Activated CD8-positive, alpha-beta memory T cell treated with anti-CD3 and anti-CD28 coated beads, Interleukin-2, amount 50 U/mL, for 4 hours (primary cell): ENCODE results near the gene BCL2.
A peak's percentile ranks its signal among the peaks of the same experiment; 100 is the strongest.
"Not testable (repeated sequence)": the region's sequence is repeated elsewhere in the genome, so short reads cannot be mapped to it uniquely, and the experiment has no call there.

ENCODE experiments used
- DNase-seq: peaks from one replicate; pipeline ENCODE4 v3.0.0-alpha.2; 2020

BCL2 gene

DNA sequence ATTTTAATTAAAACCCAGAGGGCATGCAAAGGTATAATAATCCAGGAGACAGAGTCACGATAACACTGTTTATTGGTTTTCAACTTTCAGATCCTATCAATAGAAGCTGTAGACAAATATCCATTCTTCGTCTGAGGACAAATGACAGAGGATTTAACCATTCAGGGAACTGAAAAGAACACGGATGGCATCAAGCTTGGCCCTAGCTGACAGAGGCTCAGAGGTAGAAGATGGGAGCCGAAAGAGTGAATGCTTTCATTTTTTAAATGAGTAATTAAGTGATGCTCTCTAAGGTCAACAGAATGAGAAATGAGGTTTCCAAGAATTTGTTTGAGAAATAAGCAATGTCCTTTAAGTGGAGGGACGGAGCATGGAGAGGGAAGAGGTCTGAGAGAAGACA, 62.1 kb downstream of the BCL2 start:
- no peak for DNase-seq

DNA sequence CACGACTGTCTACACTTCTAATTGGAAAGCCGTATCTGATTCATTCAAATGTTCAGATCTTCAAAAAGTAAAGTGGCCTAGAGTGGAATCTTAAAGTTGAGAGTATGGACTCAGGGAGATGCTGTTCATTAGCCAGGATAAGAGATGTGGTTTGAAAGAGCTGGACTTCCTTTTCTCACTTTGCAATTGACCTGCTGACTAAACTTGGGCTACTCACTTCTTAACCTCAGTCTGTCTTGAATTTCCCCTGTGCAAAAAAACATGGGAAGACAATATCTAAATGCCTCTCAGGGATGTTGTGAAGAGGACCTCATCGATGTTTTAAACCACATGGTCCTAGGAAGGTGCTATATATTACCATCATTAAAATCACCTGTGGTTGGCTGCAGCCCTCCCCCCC, 64.1 kb downstream of the BCL2 start:
- no peak for DNase-seq

DNA sequence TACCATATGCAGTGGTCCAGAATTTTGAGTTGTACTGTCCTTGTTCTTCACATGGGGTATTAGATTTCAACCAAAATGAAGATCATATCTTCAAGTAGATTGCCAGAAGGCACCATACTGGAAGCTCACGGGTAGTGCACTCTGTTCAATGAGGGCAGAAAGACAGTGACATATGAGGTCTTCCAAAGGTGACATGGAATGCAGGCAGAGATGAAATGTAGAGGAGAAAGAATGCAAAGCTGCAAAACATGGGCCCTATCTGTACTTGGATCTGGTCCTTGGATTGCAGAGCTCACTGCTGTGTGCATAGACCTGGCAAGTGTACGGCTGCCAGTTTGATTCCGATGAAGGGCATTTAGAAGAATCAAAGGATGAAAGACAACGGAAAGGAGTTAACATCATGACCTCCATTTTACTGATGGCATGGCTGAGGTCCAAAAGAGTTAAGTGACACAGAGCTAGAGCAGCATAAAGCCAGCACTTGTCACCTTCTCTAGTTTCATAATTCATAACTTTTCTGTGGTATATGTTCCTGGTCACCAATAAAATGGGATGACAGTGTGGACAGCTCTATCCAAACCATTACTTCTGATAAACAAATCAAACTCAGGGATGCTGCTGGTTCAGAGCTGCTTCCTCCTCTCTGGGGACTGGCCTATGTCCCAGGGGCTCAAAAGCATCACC, 64.7 kb downstream of the BCL2 start:
- DNase-seq, result no peak

DNA sequence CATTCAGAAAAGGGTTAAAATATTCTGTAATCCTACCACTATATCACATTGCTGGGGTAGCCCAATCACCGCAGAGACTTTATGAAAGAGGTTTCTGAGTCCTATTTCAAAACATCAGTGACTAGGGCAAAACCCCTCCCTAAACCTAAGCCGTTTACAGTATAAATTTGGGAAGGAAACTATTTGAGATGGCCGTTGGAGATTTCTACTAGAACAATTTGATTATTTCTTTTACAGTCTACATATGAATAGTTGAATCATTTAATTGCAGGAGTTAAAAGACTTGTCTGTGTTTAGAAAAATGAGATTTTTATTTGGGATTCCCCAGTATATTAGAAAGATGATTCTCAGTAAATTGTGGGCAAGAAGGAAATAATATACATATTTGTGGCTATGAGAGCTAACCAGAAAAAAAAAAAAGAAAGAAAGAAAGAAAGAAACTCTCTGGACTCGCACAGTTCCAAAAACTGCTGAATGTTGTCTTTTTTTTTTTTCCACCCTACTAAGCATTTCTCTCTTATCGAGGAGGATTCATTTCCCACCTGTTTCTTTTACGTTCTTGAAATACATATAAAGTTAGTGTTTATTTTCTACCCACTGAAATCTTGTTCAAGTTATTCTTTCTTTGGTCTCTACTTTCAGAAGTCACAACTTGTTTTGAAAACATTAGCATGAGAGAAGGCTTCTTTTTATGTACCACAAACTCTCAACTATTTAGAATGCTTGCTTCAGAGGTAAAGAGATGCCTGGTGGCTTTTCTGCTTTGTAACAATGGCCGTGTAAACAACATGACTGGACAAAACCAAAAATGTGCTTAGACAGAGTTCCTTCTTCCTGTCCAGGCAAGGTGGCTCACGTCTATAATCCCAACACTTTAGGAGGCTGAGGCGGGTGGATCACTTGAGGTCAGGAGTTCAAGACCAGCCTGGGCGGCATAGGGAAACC, 65.9 kb downstream of the BCL2 start:
- DNase-seq, result no peak

DNA sequence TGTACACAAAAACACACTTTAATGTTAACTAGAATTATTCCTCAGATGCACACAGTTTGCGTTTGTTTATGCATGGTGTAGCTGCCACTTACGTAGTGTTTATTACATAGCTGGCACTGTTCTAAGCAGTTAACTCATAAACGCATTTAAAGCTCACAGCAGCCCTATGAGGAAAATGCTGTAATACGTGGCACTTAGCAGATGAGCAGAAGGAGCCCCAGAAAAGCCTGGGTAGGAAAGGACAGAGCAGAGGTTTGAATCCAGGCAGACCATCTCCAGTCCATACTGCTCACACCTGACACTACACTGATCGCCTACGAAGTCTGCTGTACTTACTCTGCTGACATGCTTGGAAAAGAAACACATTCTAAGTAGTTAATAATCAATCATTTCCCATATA, 66.6 kb downstream of the BCL2 start:
- no peak for DNase-seq

DNA sequence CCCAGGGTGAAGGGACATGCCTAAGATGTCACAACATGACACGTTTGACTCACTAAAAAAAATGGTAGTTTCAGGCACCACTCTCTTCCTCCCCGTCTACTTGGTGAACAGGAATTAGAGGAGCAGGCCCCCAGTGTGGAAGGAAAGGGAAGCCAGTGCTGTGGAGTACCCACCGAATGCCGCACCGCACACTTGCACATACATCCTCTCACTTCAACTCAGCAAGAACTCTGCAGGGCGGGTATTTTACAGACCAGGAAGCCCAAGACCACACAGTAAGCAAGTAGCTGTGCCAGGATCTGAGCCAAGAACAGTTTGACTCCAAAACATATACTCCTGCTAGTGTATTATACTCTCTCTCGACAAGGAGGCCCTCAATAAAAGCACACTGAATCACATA, 69.8 kb downstream of the BCL2 start:
- no peak for DNase-seq

DNA sequence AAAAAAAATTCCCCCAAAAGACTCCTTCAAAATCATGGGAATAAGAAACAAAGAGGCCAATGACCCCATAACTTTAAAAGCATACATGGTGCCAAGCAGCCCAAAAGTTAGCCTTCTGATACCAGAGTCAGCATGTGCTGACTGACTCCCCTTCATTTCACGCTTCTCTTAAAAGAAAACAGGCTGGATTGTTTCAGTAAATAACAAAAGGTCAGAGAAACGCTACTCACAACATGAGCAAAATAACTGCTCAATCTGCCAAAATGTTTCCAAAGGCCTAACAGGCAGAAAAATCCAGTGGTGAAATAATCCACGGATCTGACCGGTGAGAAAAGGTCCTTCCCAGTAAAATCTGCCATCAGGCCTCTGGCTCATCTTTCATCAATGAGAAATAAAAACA, 71.6 kb downstream of the BCL2 start:
- no peak for DNase-seq

DNA sequence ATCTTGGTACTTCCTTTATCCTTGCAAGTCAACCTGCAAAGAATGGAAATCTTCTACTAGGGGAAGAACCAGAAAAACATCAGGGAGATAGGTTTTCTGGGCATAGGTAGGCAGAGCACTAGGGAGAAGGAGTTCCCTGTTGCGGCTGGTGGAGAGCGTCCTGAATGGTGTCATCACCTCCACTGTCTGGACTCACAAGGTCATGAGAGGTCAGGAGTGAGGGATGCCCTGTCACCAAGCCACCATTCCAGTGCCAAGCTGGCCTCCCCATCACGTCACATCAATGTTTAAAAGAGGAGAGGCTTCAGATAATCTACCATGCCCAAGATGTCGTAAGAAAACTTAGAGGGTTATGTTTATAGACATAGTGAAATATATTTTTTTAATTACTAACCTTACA, 72.1 kb downstream of the BCL2 start:
- no peak for DNase-seq

DNA sequence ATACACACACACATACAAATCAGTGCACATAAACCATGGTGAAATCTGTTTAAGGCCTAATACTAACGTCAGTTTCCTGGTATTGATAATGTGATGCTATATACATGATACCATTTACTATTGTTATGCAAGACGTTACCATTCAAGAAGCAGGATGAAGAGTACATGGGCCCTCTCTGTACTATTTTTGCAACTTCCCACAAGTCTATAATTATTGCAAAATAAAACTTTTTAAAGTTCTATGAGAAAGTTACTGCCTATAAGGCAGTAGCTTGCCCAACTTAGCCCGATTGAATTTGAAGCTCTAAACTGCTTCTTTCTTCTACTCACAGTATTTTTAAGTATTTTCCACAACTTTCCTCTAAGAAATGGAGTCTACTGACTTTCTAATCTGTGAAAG, 74.0 kb downstream of the BCL2 start:
- DNase-seq, result no peak

DNA sequence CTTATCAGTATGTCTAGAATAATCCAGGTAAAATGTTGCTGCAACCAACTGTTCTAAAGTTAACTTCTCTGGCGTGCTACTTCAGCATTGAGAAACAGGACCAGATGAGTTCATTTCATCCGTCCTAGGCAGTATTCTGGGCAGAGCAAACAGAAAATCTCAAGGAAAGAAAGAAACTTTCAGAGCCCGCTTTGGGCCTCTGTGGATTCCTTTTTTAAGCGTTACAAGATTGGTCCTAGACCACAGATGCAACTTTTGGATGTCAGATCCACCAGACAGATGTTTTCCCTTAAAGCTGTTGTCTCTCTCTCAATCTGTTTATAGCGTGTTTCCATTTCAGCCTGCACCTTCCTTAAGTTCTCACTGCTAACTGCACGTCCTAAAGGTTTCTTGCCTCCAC, 75.0 kb downstream of the BCL2 start:
- DNase-seq, result no peak

DNA sequence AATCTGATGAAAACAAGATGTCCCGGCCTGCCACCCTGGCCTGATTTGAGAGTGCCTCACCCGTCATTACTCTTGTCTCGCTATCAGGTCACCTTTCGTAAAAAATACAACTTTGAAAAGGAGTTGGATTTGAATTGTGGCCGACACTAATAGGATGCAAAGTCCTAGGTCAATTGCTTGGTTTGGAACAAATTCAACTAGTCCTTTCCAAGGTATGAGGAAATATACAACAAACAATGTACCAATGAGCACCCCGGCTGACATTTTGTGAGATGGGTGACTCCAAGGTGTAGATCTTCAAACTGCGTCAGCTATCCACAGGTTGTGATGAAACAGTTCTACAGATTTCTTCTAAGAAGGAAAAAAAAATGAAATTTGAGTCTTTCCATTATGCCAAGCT, 77.8 kb downstream of the BCL2 start:
- no peak for DNase-seq

DNA sequence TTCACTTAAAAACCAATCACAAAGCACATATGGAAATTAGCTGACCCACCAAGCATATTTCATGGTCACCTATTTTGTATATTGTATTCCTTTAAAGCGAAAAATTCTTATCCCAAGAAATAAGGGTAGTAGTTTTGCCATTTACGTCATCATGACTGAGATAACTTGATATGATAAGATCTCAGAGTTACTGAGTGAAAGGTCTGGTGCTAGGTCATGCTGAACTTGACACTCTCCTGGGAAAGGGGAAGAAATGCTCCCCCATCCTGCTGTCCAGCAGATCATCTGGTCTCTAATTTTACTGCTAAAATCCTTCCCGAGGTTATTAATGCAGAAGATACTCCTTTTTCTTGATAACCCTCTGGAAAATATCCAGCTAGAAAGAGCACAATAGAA, 78.3 kb downstream of the BCL2 start:
- DNase-seq, result no peak

DNA sequence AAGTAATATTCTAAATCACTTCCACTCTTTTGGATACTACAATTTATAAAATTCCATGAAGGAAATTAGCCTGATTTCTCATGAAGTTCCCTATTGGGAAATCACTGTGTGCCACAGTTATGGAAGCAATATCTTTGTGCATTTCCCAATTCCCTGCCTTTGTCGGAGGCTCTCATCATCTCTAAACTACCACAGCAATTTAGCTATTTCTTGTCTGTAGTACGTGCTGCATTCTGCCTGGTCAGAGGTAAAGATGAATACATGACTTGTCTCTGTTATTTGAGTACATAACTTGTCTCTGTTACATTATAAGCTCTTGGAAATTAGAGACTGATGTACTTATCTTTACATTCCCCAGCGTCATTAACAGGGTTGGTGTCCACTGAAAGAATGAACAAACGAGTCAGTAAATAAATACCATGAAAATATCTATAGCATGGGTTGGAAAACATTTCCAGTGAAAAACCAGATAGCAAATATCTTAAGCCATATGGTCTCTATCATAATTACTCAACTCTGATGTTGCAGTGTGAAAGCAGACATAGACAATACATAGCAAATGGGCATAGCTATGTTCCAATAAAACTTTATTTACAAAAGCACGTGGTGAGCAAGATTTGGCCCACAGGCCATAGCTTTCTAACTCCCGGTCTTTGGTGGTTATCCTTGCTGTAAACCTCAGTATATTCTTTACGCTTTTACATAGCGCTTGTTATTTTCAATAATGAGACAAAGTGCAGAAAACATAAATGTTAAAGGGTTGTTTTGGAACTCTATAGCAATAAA, 78.8 kb downstream of the BCL2 start:
- DNase-seq, result no peak

DNA sequence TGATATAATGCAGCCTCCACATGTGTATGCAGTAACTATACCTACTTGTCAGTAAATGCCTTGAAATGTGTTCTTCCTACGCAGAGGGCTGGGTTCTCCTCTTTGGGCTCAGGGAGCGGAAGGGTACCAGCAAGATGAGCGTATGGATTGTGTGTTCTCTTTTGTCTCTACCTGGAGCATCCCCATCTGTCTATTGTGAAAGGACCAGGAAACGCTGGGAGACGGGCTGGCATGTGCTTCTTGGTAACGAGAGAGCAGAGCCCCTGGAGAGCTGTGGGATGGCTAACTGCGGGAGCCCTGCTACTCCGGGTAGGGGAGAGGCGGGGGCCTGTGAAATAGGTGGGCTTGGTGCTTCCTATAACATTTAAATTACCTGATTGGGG, 80.9 kb downstream of the BCL2 start:
- DNase-seq, result no peak

DNA sequence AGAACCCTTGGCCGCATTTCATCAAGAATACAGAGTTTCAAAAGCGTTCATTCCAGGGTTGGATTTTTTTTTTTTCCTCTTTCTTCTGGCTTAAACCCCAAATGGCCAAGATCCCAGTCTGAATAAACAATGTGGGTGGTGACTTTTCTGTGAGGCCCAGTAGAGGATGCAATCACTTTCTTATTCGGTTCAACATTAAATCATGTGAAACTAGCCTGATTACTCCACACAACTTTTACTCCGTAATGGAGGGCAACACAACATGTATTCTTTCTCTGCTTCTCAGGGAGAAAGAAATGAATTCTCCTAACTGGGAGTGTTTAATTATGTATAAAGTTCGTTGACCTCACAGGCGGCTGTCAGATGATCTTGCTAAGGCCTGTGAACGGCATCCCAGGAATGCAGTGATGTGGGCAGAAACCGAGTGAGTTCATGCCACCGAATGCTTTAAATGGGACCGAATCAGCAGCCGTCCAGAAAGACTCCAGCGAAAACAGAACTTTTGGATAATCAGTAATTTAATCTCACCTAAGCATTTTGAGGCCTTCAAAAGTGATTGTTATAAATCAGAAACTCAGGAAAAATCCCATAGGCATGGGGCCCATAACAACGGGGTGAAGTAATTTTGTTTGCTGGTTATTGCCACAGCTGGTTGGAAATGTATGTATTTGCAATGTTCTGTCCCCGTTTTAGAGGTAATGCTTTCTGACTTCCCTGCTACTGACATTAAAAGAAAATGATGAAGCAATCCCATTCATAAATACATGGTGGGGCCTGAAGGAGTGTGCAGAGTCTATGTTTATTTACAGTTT, 81.5 kb downstream of the BCL2 start:
- no peak for DNase-seq

DNA sequence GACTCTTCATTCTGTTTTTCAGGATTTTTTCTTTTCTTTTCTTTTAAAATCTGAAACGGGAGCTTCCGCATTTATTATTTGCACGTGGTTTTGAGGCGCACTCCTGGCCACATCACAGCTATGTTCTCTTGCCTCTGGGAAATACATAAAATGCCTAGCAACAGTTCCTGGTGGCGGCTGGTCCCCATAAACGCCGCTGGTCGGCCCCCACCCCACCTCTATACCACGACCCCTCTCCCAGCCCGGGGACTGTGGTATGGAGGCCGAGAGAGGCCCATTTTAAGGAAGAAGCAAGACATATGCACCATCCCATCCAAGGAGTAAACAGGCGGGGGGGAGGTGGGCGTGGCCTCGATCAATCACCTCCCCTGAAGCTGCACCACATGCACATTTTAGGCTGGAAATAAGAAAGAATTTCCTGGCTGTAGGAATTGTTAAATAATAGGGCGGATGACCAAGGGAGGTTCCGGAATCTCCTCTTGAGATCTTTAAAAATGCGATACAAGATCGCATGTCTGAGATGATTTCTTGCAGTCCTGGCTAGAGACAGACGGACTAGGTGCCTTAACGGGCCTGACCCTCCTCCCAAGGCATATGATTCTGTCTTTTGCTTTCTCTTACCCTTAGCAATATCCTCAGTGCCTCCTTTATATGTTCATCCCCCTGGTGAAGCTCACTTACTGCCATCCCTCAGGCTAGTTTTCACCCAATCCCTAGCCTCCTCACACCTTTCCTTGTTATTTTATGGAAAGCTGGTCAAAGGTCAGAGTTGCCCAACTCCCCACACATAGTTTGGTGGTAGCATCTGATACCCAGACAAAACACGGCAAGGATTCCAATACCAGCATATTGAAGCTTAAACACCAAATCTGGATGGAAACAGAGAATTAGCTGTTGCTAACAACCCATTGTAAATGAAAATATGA, 82.4 kb downstream of the BCL2 start:
- DNase-seq, result no peak

DNA sequence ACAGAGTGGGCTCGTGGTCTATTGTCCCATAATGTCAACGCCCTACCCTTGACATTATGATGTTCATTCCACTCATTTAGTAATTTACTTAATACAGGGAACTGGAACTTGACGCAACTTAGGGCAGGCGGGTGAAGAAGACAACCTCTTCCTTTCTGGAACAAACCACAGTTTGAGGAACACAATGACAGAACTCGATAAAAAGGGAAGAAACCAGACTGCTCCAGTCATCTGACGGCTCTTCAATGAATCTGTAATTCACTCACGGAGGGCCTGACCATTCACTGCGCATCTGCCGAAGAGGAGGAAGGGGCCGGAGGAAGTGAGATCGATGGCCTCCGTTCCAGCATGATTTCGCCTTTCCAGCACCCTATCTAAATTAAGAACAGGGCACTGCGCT, 83.2 kb downstream of the BCL2 start:
- no peak for DNase-seq

DNA sequence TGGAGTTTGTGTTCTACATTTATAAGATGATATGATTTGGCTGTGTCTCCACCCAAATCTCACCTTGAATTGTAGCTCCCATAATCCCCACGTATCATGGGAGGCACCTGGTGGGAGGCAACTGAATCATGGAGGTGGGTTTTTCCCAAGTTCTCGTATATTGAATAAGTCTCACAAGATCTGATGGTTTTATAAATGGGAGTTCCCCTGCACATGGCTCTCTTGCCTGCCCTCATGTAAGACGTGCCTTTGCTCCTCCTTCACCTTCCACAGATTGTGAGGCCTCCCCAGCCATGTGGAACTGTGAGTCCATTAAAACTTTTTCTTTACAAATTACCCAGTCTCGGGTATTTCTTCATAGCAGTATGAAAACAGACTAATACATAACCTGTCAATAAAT, 83.6 kb downstream of the BCL2 start:
- not testable (repeated sequence) for DNase-seq

DNA sequence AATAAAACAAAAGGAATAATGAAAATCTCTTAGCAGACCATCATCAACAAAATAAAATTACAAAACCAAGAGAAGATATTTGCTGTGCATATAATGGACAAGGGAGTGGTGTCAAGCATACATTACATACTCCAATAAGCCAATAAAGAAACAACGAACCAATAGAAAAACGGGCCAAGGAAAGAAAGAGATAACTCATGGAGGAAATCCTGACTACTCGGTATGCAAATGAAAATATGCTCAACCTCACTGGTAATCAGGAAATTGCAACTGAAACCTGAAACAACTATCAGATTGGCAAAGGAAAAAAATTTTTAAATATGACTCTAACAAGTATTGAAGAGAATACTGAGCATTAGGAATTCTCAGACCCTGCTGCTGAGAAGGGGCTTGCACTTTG, 84.7 kb downstream of the BCL2 start:
- DNase-seq, result no peak

DNA sequence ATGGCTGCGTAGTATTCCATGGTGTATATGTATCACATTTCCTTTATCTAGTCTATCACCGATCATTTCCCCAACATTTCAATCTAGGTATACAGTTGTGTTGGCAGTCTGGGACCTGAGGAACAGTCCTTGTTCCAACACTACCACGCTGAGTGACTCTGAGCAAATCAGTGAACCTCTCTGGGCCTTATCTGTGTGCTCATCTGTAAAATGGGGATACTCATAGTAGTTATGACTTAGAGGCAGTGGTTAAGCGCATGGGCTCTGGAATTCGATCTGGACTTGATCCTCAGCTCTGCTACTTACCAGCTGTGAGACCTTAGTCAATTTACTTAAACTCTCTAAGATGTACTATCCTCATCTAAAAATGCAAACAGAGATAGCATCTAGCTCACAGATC, 85.1 kb downstream of the BCL2 start:
- no peak for DNase-seq

DNA sequence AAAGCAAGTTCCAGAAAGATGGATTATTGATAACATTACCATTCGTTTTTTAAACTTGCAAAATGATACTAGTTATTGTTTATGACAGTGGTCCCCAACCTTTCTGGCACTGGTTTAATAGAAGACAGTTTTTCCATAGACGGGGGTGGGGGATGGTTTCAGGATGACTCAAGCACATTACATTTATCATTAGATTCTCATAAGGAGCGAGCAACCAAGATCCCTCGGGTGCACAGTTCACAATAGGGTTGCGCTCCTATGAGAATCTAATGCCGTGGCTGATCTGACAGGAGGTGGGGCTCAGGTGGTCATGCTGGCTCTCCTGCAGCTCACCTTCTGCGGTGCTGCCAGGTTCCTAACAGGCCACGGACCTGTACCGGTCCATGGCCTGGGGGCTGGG, 86.2 kb downstream of the BCL2 start:
- peak; percentile 42 for DNase-seq

DNA sequence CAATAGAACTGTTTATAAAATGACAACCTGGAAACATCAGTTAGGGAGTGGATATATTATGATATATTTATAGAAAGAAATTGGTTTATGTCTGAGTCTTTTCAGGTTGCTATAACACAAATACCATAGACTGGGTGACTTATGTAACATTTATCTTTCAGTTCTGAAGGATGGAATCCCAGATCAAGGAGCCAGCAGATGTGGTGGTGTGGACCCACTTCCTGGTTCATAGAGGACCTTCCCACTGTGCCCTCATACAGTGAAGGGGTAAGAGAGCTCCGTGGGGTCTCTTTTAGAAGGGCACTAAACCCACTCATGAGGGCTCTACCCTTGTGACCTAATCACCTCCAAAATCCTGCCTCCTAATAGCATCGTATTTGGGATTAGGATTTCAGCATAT, 86.7 kb downstream of the BCL2 start:
- no peak for DNase-seq
